ENCODE measurements around the gene SDC3.

GRCh38 chr1:30900486-30900885, 8.1 kb downstream of the SDC3 start:
- TF ChIP-seq POLR2AphosphoS5 (IDR thresholded peaks at IDR 0.05) (no peak), CTCF (IDR thresholded peaks at IDR 0.05) (no peak), POLR2A (IDR thresholded peaks at IDR 0.05) (no peak), EP300 (IDR thresholded peaks at IDR 0.05) (no peak)

Measured in sigmoid colon (tissue), 4 donors.